Neural cell (in vitro differentiated cells): ENCODE data around the gene MRPL23. TPM values are rescaled to one million over a fixed set of nuclear protein-coding genes. Genes with fewer than 3 reads are reported as not detected.

Experiments
- H2AFZ ChIP-seq: fragments of 200-600, 300-800 bp; sonication (generic), shearing (Covaris generic); 2 replicates; pipeline ENCODE4 v1.6.0; 2014; ENCODE audit warnings: low read depth, mild to moderate bottlenecking, antibody characterized with exemption, low read length, moderate library complexity
- H3F3A ChIP-seq: fragments of 200-600 bp; shearing (Covaris generic); 2 replicates; pipeline ENCODE4 v1.6.1; 2016; ENCODE audit warnings: mild to moderate bottlenecking, moderate library complexity, mixed read lengths, antibody characterized with exemption, low read length; ENCODE audit not compliant: insufficient read depth, poor library complexity, severe bottlenecking
- H3K27ac ChIP-seq: fragments of 200-600, 300-800 bp; sonication (generic), shearing (Covaris generic); 2 replicates; pipeline ENCODE4 v1.5.1; 2014; ENCODE audit warnings: mild to moderate bottlenecking, low read length, moderate library complexity
- H3K27me3 ChIP-seq: fragments of 300-800, 200-600 bp; sonication (generic), shearing (Covaris generic); 2 replicates; pipeline ENCODE4 v1.6.0; 2014; ENCODE audit warnings: mild to moderate bottlenecking, low read depth, low read length, moderate library complexity; ENCODE audit not compliant: insufficient read depth
- H3K36me3 ChIP-seq: fragments of 300-800, 200-600 bp; sonication (generic), shearing (Covaris generic); 2 replicates; pipeline ENCODE4 v1.5.1; 2014; ENCODE audit warnings: mild to moderate bottlenecking, antibody characterized with exemption, low read length, moderate library complexity; ENCODE audit not compliant: insufficient read depth
- H3K4me2 ChIP-seq: fragments of 300-800, 200-600 bp; sonication (generic), shearing (Covaris generic); 2 replicates; pipeline ENCODE4 v1.6.0; 2014; ENCODE audit warnings: mild to moderate bottlenecking, low read length
- H3K4me3 ChIP-seq: fragments of 300-800, 200-600 bp; sonication (generic), shearing (Covaris generic); 2 replicates; pipeline ENCODE4 v1.5.1; 2014; ENCODE audit warnings: mild to moderate bottlenecking, low read length, moderate library complexity
- H3K79me2 ChIP-seq: fragments of 200-600 bp; shearing (Covaris generic); replicated peaks from 2 replicates; pipeline ENCODE4 v1.6.0; 2014; ENCODE audit warnings: mild to moderate bottlenecking, low read length, moderate library complexity; ENCODE audit not compliant: insufficient read depth
- H3K9ac ChIP-seq: fragments of 300-800, 200-600 bp; sonication (generic), shearing (Covaris generic); 2 replicates; pipeline ENCODE4 v1.6.1; 2016; ENCODE audit warnings: mild to moderate bottlenecking, low read length, mixed read lengths
- H3K9me2 ChIP-seq: fragments of 200-600 bp; shearing (Covaris generic); 2 replicates; pipeline ENCODE4 v1.6.1; 2016; ENCODE audit warnings: mild to moderate bottlenecking, low read length, mixed read lengths; ENCODE audit not compliant: insufficient read depth
- H3K9me3 ChIP-seq: fragments of 200-600, 300-800 bp; sonication (generic), shearing (Covaris generic); 2 replicates; pipeline ENCODE4 v1.6.1; 2016; ENCODE audit warnings: mild to moderate bottlenecking, mixed run types, low read length, moderate library complexity, mixed read lengths
- H4K20me1 ChIP-seq: fragments of 200-600 bp; shearing (Covaris generic); 2 replicates; pipeline ENCODE4 v1.6.1; 2016; ENCODE audit warnings: mild to moderate bottlenecking, mixed run types; ENCODE audit not compliant: insufficient read depth
- CTCF ChIP-seq: fragments of 450-650 bp; IDR thresholded peaks from 2 replicates; pipeline ENCODE4 v1.5.1; 2014; ENCODE audit warnings: antibody characterized with exemption, mild to moderate bottlenecking, moderate library complexity; ENCODE audit not compliant: poor library complexity, severe bottlenecking
- EP300 ChIP-seq: fragments of 450-650 bp; conservative IDR thresholded peaks from 2 replicates; pipeline ENCODE4 v1.6.1; 2014; ENCODE audit warnings: antibody characterized with exemption, mild to moderate bottlenecking, moderate library complexity; ENCODE audit not compliant: poor library complexity, severe bottlenecking
- EZH2 ChIP-seq: fragments of 200-600, 300-800 bp; shearing (Covaris generic), sonication (generic); IDR thresholded peaks from 2 replicates; pipeline ENCODE4 v1.6.1; 2014; ENCODE audit warnings: antibody characterized with exemption, low read length, borderline replicate concordance, mild to moderate bottlenecking; ENCODE audit not compliant: insufficient read depth, poor library complexity, severe bottlenecking
- MXI1 ChIP-seq: fragments of 450-650 bp; conservative IDR thresholded peaks from 2 replicates; pipeline ENCODE4 v1.6.1; 2014; ENCODE audit warnings: antibody characterized with exemption, mild to moderate bottlenecking; ENCODE audit not compliant: poor library complexity, severe bottlenecking
- POLR2AphosphoS5 ChIP-seq: IDR thresholded peaks from 2 replicates; pipeline ENCODE4 v1.6.1; 2012
- RAD21 ChIP-seq: fragments of 450-650 bp; conservative IDR thresholded peaks from 2 replicates; pipeline ENCODE4 v1.6.1; 2014; ENCODE audit warnings: antibody characterized with exemption, mild to moderate bottlenecking, moderate library complexity
- REST ChIP-seq: IDR thresholded peaks from 2 replicates; pipeline ENCODE4 v1.6.1; 2012; ENCODE audit warnings: borderline replicate concordance
- SMC3 ChIP-seq: fragments of 450-650 bp; conservative IDR thresholded peaks from 2 replicates; pipeline ENCODE4 v1.6.1; 2014; ENCODE audit warnings: antibody characterized with exemption, mild to moderate bottlenecking, moderate library complexity; ENCODE audit not compliant: poor library complexity
- TAF1 ChIP-seq: IDR thresholded peaks from 2 replicates; pipeline ENCODE4 v1.6.1; 2012; ENCODE audit warnings: low read depth
- polyA plus RNA-seq: library from polyadenylated mRNA; depleted of rRNA; stranded (reverse); fragments of >200 nt; gene quantifications from 2 replicates; pipeline ENCODE4 v1.2.3, GENCODE V29; 2014

The MRPL23 gene
- polyA plus RNA-seq, 1 donor from 2014 or later, result 154 TPM

- Histone ChIP-seq H3K36me3 (no peaks in the 10 kb centered on the region), H3K4me2 (no peak overlapping the region), H3K27me3 (no peaks in the 10 kb centered on the region), H3K9ac (no peak overlapping the region), H4K20me1 (no peaks in the 10 kb centered on the region), H3K79me2 (no peaks in the 10 kb centered on the region), H3K9me3 (no peaks in the 10 kb centered on the region), H3K4me3 (no peak overlapping the region), H3K9me2 (no peaks in the 10 kb centered on the region), H3F3A (no peaks in the 10 kb centered on the region), H3K27ac (no peak overlapping the region), H2AFZ (no peak overlapping the region)
- TF ChIP-seq RAD21, result no peak
- no peak for TF ChIP-seq EZH2
- TF ChIP-seq REST, result no peak
- no peak for TF ChIP-seq MXI1
Measured at GRCh38 chr11:1952806-1953482, 5.8 kb downstream of the MRPL23 start.

GRCh38 chr11:1953489-1954266, 6.5 kb downstream of the MRPL23 start:
- Histone ChIP-seq H3K9ac (no peak overlapping the region), H3K9me2 (no peaks in the 10 kb centered on the region), H3F3A (no peaks in the 10 kb centered on the region), H3K27me3 (no peaks in the 10 kb centered on the region), H3K9me3 (no peaks in the 10 kb centered on the region), H3K27ac (no peak overlapping the region), H4K20me1 (no peaks in the 10 kb centered on the region), H3K79me2 (no peaks in the 10 kb centered on the region), H3K4me2 (no peak overlapping the region), H3K36me3 (no peaks in the 10 kb centered on the region), H2AFZ (no peak overlapping the region), H3K4me3 (no peak overlapping the region)
- TF ChIP-seq POLR2AphosphoS5 (no peak), RAD21 (no peak), TAF1 (no peak), MXI1 (no peak), SMC3 (no peak), EZH2 (no peak), REST (no peak), CTCF (no peak), EP300 (no peak)
